Calu3 (cell line): Measurements from ENCODE around the gene PMPCA. TPM values are rescaled to one million over a fixed set of nuclear protein-coding genes. Genes with fewer than 3 reads are reported as not detected.
"Not testable (repeated sequence)": the region's sequence is repeated elsewhere in the genome, so short reads cannot be mapped to it uniquely, and the experiment has no call there.

Experiments
- BruUV-seq: library from RNA; stranded (reverse); fragments of 400-500 nt; replicated peaks from 2 replicates; lab custom pipeline; 2021; lab: Mats Ljungman, UMichigan
- CTCF ChIA-PET: fragments of 300-600 bp; sonication (Branson Sonifier 250); formaldehyde crosslinking; loops from one replicate; lab custom pipeline; 2022; ENCODE audit warnings: antibody characterized with exemption; lab: Charles Lee
- DNase-seq: peaks from one replicate; pipeline ENCODE4 v3.0.0; 2022
- H3K27ac Mint-ChIP-seq: one replicate; pipeline ENCODE4 v1.8.0; 2022; ENCODE audit warnings: mixed read lengths; ENCODE audit not compliant: unreplicated experiment
- H3K27me3 Mint-ChIP-seq: one replicate; pipeline ENCODE4 v1.8.0; 2022; ENCODE audit warnings: mixed read lengths; ENCODE audit not compliant: unreplicated experiment
- H3K36me3 Mint-ChIP-seq: one replicate; pipeline ENCODE4 v1.8.0; 2022; ENCODE audit warnings: mild to moderate bottlenecking, moderate library complexity, mixed read lengths; ENCODE audit not compliant: insufficient read depth, unreplicated experiment
- H3K4me1 Mint-ChIP-seq: one replicate; pipeline ENCODE4 v1.8.0; 2022; ENCODE audit warnings: mild to moderate bottlenecking, low read depth, mixed read lengths; ENCODE audit not compliant: unreplicated experiment
- H3K4me3 Mint-ChIP-seq: one replicate; pipeline ENCODE4 v1.8.0; 2022; ENCODE audit warnings: mild to moderate bottlenecking, low read depth, moderate library complexity, mixed read lengths; ENCODE audit not compliant: unreplicated experiment
- H3K9me3 Mint-ChIP-seq: one replicate; pipeline ENCODE4 v1.8.0; 2022; ENCODE audit warnings: low read depth, mixed read lengths; ENCODE audit not compliant: unreplicated experiment
- intact Hi-C: fragments of 100-400 bp; cut with micrococcal nuclease; formaldehyde crosslinking; loops from one replicate; pipeline ENCODE4 v1.10.0; 2022; ENCODE audit not compliant: unreplicated experiment
- total RNA-seq: library from RNA; stranded (reverse); gene quantifications from 2 replicates; pipeline ENCODE4 v1.2.3, GENCODE V29; 2022
- TF ChIP-seq, protein P1 (sequence below): fragments of 200-600 bp; IDR thresholded peaks from one replicate; pipeline ENCODE4 v1.8.0; 2022; ENCODE audit warnings: antibody characterized with exemption; ENCODE audit not compliant: unreplicated experiment

Gene PMPCA
- total RNA-seq, 1 experiment from 2014 or later, result 44.0 TPM

DNA sequence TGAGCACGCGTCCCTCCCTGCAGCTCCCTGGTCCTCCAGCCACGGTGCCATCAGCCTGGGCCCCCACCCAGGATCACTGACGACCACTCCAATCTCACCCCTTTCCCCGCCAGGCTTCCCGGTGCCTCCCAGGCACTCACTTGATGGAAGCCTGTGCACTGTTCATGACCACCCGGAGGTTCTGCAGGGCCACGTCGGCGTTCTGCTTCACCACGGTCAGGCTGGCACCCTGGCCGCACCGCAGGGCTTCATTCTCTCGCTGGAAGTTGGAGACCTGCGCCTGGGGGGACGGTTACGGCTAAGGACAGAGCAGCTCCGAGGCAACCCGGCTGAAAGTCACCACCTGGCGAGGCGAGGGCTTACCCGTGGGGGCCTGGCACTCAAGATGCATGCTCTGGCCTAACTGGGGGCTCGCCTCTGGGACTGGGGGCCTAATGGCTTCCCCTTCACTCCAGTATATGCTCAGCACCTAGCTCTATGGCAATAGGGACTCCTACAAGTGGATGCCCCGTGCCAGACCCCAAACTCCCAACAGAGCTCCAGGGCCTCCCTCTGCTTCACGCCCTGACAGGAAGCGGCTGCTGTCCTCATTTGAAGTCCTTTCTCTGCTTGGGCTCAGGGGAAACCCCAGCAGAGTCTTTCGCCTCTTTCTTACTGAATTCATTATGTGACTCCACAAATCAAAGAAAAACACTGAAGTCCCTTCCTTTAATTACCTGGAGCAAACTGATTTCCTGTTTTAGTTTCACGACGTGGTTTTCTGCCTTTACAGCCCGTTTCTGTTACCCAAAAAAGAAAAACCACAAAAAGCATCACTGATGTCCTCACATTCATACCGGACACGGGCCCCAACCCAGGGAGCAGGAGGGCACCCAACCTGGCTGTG, 6.3 kb upstream of the PMPCA start:
- CTCF ChIA-PET, result no interaction called here
- peaks cover 7% of the 10 kb centered on the region for H3K4me1 Mint-ChIP-seq
- H3K36me3 Mint-ChIP-seq, result peaks cover 51% of the 10 kb centered on the region

DNA sequence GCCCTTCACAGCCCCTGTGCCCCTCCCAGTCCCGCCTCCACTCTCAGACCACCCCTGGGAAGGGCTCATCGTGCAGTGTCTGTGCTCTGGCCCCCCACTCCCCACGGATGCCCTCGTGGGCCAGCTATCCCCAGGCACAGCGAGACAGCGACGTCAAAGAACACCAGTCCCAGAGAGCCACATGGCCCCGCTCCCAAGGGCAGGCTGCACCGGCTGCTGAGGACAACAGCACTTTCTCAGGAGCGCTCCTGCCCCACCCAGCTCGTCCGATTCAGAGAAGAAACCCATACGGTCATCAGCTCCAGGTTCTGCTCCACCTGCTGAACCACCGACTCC, 5.7 kb upstream of the PMPCA start:
- DNase-seq, result no peak
- H3K9me3 Mint-ChIP-seq, result no peaks in the 10 kb centered on the region
- peaks cover 11% of the 10 kb centered on the region for H3K4me1 Mint-ChIP-seq
- no peaks in the 10 kb centered on the region for H3K27me3 Mint-ChIP-seq
- intact Hi-C loops, result no loop called here
- H3K36me3 Mint-ChIP-seq, result peaks cover 50% of the 10 kb centered on the region
- H3K4me3 Mint-ChIP-seq, result no peak overlapping the region
- CTCF ChIA-PET, result no interaction called here
- TF ChIP-seq, protein P1, sequence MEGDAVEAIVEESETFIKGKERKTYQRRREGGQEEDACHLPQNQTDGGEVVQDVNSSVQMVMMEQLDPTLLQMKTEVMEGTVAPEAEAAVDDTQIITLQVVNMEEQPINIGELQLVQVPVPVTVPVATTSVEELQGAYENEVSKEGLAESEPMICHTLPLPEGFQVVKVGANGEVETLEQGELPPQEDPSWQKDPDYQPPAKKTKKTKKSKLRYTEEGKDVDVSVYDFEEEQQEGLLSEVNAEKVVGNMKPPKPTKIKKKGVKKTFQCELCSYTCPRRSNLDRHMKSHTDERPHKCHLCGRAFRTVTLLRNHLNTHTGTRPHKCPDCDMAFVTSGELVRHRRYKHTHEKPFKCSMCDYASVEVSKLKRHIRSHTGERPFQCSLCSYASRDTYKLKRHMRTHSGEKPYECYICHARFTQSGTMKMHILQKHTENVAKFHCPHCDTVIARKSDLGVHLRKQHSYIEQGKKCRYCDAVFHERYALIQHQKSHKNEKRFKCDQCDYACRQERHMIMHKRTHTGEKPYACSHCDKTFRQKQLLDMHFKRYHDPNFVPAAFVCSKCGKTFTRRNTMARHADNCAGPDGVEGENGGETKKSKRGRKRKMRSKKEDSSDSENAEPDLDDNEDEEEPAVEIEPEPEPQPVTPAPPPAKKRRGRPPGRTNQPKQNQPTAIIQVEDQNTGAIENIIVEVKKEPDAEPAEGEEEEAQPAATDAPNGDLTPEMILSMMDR, result no peak
- BruUV-seq, result no TSS peak
- H3K27ac Mint-ChIP-seq, result no peak overlapping the region

More for the DNA sequence above, 6.3 kb upstream of the PMPCA start:
- Mint-ChIP-seq H3K27me3 (no peaks in the 10 kb centered on the region), H3K27ac (no peak overlapping the region), H3K4me3 (no peak overlapping the region), H3K9me3 (no peaks in the 10 kb centered on the region)
- DNase-seq, result no peak
- TF ChIP-seq, protein P1, result no peak
- intact Hi-C loops, result no loop called here
- BruUV-seq, result no TSS peak

DNA sequence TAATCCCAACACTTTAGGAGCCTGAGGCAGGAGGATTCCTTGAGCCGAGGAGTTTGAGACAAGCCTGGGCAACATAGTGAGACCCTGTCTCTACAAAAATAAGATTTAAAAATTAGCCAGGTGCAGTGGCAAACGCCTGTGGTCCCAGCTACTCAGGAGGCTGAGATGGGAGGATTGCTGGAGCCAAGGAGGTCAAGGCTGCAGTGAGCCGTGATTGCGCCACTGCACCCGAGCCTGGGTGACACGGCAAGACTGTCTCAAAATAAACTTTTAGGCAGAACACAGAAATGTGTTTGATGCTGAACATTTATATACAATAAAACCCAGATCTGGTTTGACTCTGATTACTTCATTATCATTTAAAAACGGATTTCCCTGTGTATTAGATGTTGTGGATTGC, 5.0 kb upstream of the PMPCA start:
- no peaks in the 10 kb centered on the region for H3K27me3 Mint-ChIP-seq
- intact Hi-C loops, result no loop called here
- no peak overlapping the region for H3K27ac Mint-ChIP-seq
- peaks cover 11% of the 10 kb centered on the region for H3K4me1 Mint-ChIP-seq
- no peak for DNase-seq
- peaks cover 50% of the 10 kb centered on the region for H3K36me3 Mint-ChIP-seq
- BruUV-seq, result no TSS peak
- no peak overlapping the region for H3K4me3 Mint-ChIP-seq
- CTCF ChIA-PET, result no interaction called here
- TF ChIP-seq, protein P1, result no peak
- H3K9me3 Mint-ChIP-seq, result no peaks in the 10 kb centered on the region

DNA sequence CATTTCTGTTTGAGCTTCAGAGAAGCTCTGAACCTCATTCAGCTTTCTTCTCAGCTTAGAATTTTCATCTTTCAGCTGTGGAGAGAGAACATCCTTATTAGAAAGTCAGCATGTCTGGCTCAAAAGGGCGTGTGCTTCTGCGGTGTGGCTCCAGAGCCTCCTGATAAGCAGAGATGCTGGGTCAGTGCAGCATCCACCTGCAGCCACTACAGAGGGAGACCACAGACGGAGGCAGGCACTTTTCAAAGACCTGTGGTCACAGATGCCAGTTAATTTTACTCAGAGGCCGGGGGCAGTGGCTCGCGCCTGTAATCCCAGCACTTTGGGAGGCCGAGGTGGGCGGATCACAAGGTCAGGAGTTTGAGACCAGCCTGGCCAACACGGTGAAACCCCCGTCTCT, 4.6 kb upstream of the PMPCA start:
- H3K9me3 Mint-ChIP-seq, H3K27me3 Mint-ChIP-seq, DNase-seq, H3K27ac Mint-ChIP-seq, CTCF ChIA-PET, BruUV-seq, H3K4me3 Mint-ChIP-seq, intact Hi-C loops: not testable (repeated sequence)
- Mint-ChIP-seq H3K36me3 (peaks cover 51% of the 10 kb centered on the region), H3K4me1 (peaks cover 13% of the 10 kb centered on the region)

DNA sequence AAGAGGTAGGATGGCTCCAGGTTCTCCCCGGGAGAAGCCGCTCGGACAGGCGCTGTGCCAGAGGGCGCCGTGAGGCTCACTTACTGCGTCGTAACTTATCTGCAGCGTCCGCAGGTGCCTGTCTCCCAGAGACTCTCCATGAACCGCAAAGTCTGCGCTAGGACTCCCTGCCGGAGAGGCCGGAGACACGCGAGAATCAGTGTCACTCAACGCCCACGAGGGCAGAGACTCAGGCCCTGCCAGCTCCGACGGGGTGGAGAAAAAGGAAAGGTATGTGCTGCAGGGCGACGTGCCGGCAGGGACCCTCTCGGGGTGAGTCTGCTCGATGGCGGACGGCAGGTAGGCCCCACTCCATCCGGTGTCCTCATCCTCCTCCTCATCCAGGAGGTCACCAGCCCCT, 3.4 kb upstream of the PMPCA start:
- TSS peak; percentile 19 for BruUV-seq
- DNase-seq, CTCF ChIA-PET, H3K4me3 Mint-ChIP-seq, H3K27ac Mint-ChIP-seq, intact Hi-C loops, H3K27me3 Mint-ChIP-seq, H3K9me3 Mint-ChIP-seq: not testable (repeated sequence)
- peaks cover 21% of the 10 kb centered on the region for H3K4me1 Mint-ChIP-seq
- H3K36me3 Mint-ChIP-seq, result peaks cover 54% of the 10 kb centered on the region
